ENCODE data around the gene HDLBP. TPM values are rescaled to one million over a fixed set of nuclear protein-coding genes. Genes with fewer than 3 reads are reported as not detected.

Gene HDLBP
- total RNA-seq, 1 experiment from 2014 or later: 350 TPM

DNA sequence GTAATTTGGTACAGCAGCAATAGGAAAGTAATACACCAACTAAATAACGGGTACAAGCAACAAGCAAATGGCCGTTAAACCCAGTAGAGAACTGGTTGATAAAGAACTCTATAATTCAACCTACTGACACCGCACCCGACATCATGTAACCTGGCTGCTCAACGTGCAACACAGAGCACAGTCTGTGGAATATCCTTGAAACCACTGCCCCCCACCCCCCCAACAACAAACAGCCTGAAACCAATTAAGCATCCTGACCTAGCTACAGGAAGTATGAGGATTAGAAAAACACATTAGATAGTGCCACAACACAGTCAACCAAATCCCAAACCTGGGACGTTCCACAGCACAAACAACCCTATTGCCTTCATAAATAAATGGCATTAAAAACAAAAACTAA, 23.5 kb downstream of the HDLBP start:
- intact Hi-C loops (cut with micrococcal nuclease; ENCODE audit: unreplicated experiment): no loop called here
- DNase-seq: no peak
- H3K27ac Mint-ChIP-seq (ENCODE audit: unreplicated experiment): no peak overlapping the region
- no peak overlapping the region for H3K4me3 ChIP-seq (ENCODE audit: low read depth, low read length)
- no peaks in the 10 kb centered on the region for H3K36me3 ChIP-seq (ENCODE audit: control insufficient read depth, insufficient read depth, low read length)
- TF ChIP-seq, protein P1, sequence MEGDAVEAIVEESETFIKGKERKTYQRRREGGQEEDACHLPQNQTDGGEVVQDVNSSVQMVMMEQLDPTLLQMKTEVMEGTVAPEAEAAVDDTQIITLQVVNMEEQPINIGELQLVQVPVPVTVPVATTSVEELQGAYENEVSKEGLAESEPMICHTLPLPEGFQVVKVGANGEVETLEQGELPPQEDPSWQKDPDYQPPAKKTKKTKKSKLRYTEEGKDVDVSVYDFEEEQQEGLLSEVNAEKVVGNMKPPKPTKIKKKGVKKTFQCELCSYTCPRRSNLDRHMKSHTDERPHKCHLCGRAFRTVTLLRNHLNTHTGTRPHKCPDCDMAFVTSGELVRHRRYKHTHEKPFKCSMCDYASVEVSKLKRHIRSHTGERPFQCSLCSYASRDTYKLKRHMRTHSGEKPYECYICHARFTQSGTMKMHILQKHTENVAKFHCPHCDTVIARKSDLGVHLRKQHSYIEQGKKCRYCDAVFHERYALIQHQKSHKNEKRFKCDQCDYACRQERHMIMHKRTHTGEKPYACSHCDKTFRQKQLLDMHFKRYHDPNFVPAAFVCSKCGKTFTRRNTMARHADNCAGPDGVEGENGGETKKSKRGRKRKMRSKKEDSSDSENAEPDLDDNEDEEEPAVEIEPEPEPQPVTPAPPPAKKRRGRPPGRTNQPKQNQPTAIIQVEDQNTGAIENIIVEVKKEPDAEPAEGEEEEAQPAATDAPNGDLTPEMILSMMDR (IDR thresholded peaks at IDR 0.05; ENCODE audit: insufficient read depth in 1 of 2, low read depth in 1 of 2, low read length in 1 of 2, severe bottlenecking in 1 of 2, unreplicated experiment in 1 of 2): no peak
- H3K4me1 ChIP-seq: no peaks in the 10 kb centered on the region
- ChIA-PET CTCF (no interaction called here), POLR2A (no interaction called here)
- peaks cover 8% of the 10 kb centered on the region for H3K4me1 Mint-ChIP-seq (ENCODE audit: low read depth, unreplicated experiment)
- no peak overlapping the region for H3K4me3 Mint-ChIP-seq (ENCODE audit: unreplicated experiment)
- H3K9me3 ChIP-seq: no peaks in the 10 kb centered on the region
- BruUV-seq (replicated peaks): no TSS peak
- no peaks in the 10 kb centered on the region for H3K9me3 Mint-ChIP-seq (ENCODE audit: unreplicated experiment)
- no peaks in the 10 kb centered on the region for H3K27me3 ChIP-seq (replicated peaks; ENCODE audit: control insufficient read depth, insufficient read depth, low read length)
- no peaks in the 10 kb centered on the region for H3K27me3 Mint-ChIP-seq (ENCODE audit: insufficient read depth, unreplicated experiment)
- peaks cover 20% of the 10 kb centered on the region for H3K36me3 Mint-ChIP-seq (ENCODE audit: insufficient read depth, unreplicated experiment)

- H3K36me3 Mint-ChIP-seq (ENCODE audit: insufficient read depth, unreplicated experiment): peaks cover 20% of the 10 kb centered on the region
Measured at GRCh38 chr2:241291153-241291552, 24.3 kb downstream of the HDLBP start.

GRCh38 chr2:241289597-241289996, 25.9 kb downstream of the HDLBP start:
- H3K27ac Mint-ChIP-seq (ENCODE audit: unreplicated experiment): peak overlapping the region; percentile 65

More at GRCh38 chr2:241291153-241291552, 24.3 kb downstream of the HDLBP start:
- Histone ChIP-seq H3K4me3 (ENCODE audit: low read depth, low read length) (no peak overlapping the region), H3K4me1 (no peaks in the 10 kb centered on the region; the same call in 1 of the 2 replicates), H3K36me3 (ENCODE audit: control insufficient read depth, insufficient read depth, low read length) (no peaks in the 10 kb centered on the region), H3K9me3 (no peaks in the 10 kb centered on the region), H3K27me3 (replicated peaks; ENCODE audit: control insufficient read depth, insufficient read depth, low read length) (no peaks in the 10 kb centered on the region)
- BruUV-seq (replicated peaks): no TSS peak
- no peak for DNase-seq
- Mint-ChIP-seq H3K4me3 (ENCODE audit: unreplicated experiment) (no peak overlapping the region), H3K4me1 (ENCODE audit: low read depth, unreplicated experiment) (peaks cover 8% of the 10 kb centered on the region), H3K27me3 (ENCODE audit: insufficient read depth, unreplicated experiment) (no peaks in the 10 kb centered on the region), H3K9me3 (ENCODE audit: unreplicated experiment) (no peaks in the 10 kb centered on the region), H3K27ac (ENCODE audit: unreplicated experiment) (no peak overlapping the region)
- TF ChIP-seq, protein P1 (IDR thresholded peaks at IDR 0.05; ENCODE audit: insufficient read depth in 1 of 2, low read depth in 1 of 2, low read length in 1 of 2, severe bottlenecking in 1 of 2, unreplicated experiment in 1 of 2): no peak
- intact Hi-C loops (cut with micrococcal nuclease; ENCODE audit: unreplicated experiment): no loop called here
- POLR2A ChIA-PET: no interaction called here
- CTCF ChIA-PET: no interaction called here

More at GRCh38 chr2:241289597-241289996, 25.9 kb downstream of the HDLBP start:
- H3K36me3 ChIP-seq (ENCODE audit: control insufficient read depth, insufficient read depth, low read length): no peaks in the 10 kb centered on the region
- no peak overlapping the region for H3K4me3 ChIP-seq (ENCODE audit: low read depth, low read length)
- CTCF ChIA-PET: no interaction called here
- TF ChIP-seq, protein P1 (IDR thresholded peaks at IDR 0.05; ENCODE audit: insufficient read depth in 1 of 2, low read depth in 1 of 2, low read length in 1 of 2, severe bottlenecking in 1 of 2, unreplicated experiment in 1 of 2): no peak
- H3K4me1 ChIP-seq: peaks cover 13% of the 10 kb centered on the region; the same call in 1 of the 2 replicates
- Mint-ChIP-seq H3K27me3 (ENCODE audit: insufficient read depth, unreplicated experiment) (no peaks in the 10 kb centered on the region), H3K4me3 (ENCODE audit: unreplicated experiment) (no peak overlapping the region), H3K4me1 (ENCODE audit: low read depth, unreplicated experiment) (peaks cover 13% of the 10 kb centered on the region), H3K36me3 (ENCODE audit: insufficient read depth, unreplicated experiment) (peaks cover 20% of the 10 kb centered on the region), H3K9me3 (ENCODE audit: unreplicated experiment) (no peaks in the 10 kb centered on the region)
- DNase-seq: no peak
- no TSS peak for BruUV-seq (replicated peaks)
- no peaks in the 10 kb centered on the region for H3K9me3 ChIP-seq
- H3K27me3 ChIP-seq (replicated peaks; ENCODE audit: control insufficient read depth, insufficient read depth, low read length): no peaks in the 10 kb centered on the region
- intact Hi-C loops (cut with micrococcal nuclease; ENCODE audit: unreplicated experiment): no loop called here
- POLR2A ChIA-PET: interaction anchor here (0.6 kb wide), 1 partner anchor 16 kb away, joined by 3 read pairs; no protein-coding TSS in a partner anchor

Measured in Caco-2 (cell line).